ENCODE data around the gene TASP1.

The TASP1 gene

GRCh38 chr20:13340088-13340487 lies 298.6 kb downstream of the TASP1 start:
- DNase-seq, result no peak

Measured in NCI-H82 (cell line).